Activated naive CD8-positive, alpha-beta T cell treated with anti-CD3 and anti-CD28 coated beads, Interleukin-2, amount 50 U/mL, for 24 hours (primary cell): Measurements from ENCODE around the gene EEF1A2.
"Not testable (repeated sequence)": the region's sequence is repeated elsewhere in the genome, so short reads cannot be mapped to it uniquely, and the experiment has no call there.

Experiments
- ATAC-seq: fragments of 150-1000 bp; cut with Tn5 transposase; one replicate; pipeline ENCODE4 v1.10.0; 2021
- DNase-seq: peaks from one replicate; pipeline ENCODE4 v3.0.0; 2021
- H3K27ac Mint-ChIP-seq: one replicate; pipeline ENCODE4 v1.8.0; 2021; ENCODE audit warnings: mild to moderate bottlenecking, mixed read lengths
- H3K27me3 Mint-ChIP-seq: one replicate; pipeline ENCODE4 v1.8.0; 2021; ENCODE audit warnings: mixed read lengths
- H3K36me3 Mint-ChIP-seq: one replicate; pipeline ENCODE4 v1.8.0; 2021; ENCODE audit warnings: low read depth, mixed read lengths
- H3K4me1 Mint-ChIP-seq: one replicate; pipeline ENCODE4 v1.8.0; 2021; ENCODE audit warnings: mixed read lengths
- H3K4me3 Mint-ChIP-seq: one replicate; pipeline ENCODE4 v1.8.0; 2021; ENCODE audit warnings: mild to moderate bottlenecking, moderate library complexity, mixed read lengths
- H3K9me3 Mint-ChIP-seq: one replicate; pipeline ENCODE4 v1.8.0; 2021; ENCODE audit warnings: mixed read lengths

EEF1A2 gene

DNA sequence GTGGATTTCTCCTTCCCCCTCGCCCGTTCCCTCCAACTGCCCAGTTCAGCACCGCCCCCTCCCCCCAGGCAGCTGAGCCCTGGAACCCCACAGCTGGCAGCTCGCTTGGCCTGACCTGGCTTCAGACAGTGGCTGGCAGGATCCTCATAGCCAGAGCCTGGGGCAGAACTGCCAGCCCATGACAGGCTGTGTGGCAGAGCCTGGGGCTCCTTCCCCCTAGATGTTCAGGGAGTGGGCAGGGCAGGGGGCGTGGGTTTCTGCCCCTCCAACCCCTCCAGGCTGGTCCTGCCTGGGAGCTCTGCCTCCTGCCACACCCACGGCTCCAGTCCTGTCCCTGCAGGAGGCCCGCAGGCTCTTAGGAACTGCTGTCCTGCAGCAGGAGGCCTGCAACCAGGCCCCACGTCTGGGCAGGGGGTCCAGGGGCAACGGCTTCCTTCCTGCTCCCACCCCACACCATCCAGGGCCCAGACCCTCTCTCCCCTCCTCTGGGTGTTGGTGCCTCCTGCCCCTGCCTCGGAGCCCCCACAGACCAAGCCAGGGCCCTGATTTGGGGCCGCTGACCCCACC is 16.8 kb downstream of the EEF1A2 start:
- no peak overlapping the region for H3K4me3 Mint-ChIP-seq
- peaks cover 34% of the 10 kb centered on the region for H3K27me3 Mint-ChIP-seq
- H3K9me3 Mint-ChIP-seq, result no peaks in the 10 kb centered on the region
- H3K4me1 Mint-ChIP-seq, result peaks cover 3% of the 10 kb centered on the region
- no peaks in the 10 kb centered on the region for H3K36me3 Mint-ChIP-seq
- no peak for ATAC-seq
- no peak for DNase-seq
- H3K27ac Mint-ChIP-seq, result no peak overlapping the region

DNA sequence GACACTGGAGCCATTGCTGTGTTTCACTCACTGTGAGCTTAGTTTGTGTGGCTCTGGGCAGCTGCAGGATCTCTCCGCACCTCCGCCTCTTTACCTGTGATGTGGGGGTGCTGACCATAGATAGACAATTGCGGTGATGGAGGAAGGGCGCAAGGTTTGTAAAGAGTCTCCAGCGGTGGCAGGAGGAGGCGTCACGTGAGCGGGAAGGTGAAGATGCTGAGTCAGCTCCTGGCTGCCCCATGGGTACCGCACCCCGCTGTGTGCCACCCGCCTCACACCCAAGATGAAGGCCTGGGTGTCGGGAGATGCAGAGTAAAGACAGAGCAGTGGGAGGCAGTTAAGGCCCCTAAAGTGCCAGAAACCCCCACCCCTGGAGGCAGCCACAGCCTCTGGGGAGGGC is 17.4 kb downstream of the EEF1A2 start:
- DNase-seq, result no peak
- H3K27ac Mint-ChIP-seq, result no peak overlapping the region
- peaks cover 37% of the 10 kb centered on the region for H3K27me3 Mint-ChIP-seq
- peaks cover 3% of the 10 kb centered on the region for H3K4me1 Mint-ChIP-seq
- no peaks in the 10 kb centered on the region for H3K36me3 Mint-ChIP-seq
- H3K9me3 Mint-ChIP-seq, result no peaks in the 10 kb centered on the region
- no peak for ATAC-seq
- H3K4me3 Mint-ChIP-seq, result no peak overlapping the region

DNA sequence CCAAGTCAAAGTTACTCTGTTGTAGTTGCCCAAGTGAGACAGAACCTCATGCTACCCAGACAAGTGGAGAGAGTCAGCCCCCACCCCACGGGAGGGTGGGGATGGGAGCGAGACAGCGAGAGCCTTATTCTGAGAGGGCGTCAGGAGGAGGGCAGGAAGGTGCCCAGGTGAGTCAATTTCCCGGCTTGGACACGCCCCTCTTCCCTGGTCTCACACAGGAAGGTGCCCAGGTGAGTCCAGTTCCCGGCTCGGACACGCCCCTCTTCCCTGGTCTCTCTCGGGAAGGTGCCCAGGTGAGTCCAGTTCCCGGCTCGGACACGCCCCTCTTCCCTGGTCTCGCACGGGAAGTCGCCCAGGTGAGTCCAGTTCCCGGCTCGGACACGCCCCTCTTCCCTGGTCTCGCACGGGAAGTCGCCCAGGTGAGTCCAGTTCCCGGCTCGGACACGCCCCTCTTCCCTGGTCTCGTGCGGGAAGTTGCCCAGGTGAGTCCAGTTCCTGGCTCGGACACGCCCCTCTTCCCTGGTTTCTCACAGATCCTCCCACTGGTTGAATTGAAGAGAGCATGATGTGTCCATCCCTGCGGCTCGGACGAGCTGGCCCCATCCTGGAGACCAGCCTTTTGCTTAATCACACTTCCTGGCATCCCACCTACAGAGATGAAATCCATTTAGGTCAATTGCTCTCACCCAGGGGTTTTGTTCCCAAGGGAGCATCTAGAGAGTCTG is 19.0 kb downstream of the EEF1A2 start:
- peaks cover 38% of the 10 kb centered on the region for H3K27me3 Mint-ChIP-seq
- not testable (repeated sequence) for H3K4me3 Mint-ChIP-seq, H3K9me3 Mint-ChIP-seq, H3K36me3 Mint-ChIP-seq, DNase-seq, H3K27ac Mint-ChIP-seq, H3K4me1 Mint-ChIP-seq, ATAC-seq

DNA sequence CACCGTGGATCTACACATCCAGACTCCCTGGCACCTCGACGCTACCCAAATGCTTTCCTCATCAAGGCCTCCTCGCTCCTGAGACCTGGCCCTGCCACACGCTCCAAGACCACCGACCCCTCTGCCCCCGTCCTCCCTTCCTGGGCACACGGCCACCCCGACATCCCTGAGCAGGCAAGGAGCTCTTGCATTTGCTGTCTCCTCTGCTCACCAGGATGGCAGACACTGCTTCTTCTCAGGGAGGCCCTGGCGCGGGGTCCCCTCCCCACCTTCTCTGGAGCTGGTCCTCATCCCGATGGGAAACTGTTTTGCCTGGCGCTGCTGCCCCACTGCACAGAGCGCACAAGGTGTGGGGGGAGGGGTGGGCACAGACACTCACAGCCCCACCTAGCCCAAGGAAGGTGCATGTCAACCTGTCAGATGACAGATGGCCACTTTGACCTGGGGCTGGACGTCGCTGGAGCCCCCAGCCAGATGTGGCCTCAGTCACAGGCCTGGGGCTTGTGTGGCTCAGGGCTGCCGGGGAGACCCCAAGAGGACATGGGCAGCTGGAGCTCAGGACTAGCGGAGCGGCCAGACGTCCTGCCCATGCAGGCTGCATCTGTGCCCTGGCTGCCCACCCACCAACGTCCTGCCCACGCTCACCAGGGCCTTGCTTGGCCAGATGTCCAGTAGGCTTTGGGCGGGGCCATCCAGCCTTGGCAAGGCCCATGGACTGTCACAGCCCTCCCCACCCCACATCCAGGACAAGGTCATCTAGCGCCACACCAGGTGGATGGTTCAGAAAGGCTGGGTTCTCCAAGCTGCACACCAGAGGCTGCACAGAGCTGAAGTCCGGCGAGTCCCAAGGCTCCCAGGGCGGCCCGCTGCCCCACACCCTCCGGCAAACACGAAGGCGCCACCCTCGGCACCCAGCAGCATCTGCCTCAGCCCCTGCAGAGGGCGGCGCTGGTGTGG is 20.3 kb downstream of the EEF1A2 start:
- H3K9me3 Mint-ChIP-seq, result no peaks in the 10 kb centered on the region
- no peak for DNase-seq
- no peak overlapping the region for H3K4me3 Mint-ChIP-seq
- H3K36me3 Mint-ChIP-seq, result no peaks in the 10 kb centered on the region
- H3K4me1 Mint-ChIP-seq, result peaks cover 6% of the 10 kb centered on the region
- no peak overlapping the region for H3K27ac Mint-ChIP-seq
- ATAC-seq, result no peak
- peaks cover 44% of the 10 kb centered on the region for H3K27me3 Mint-ChIP-seq

DNA sequence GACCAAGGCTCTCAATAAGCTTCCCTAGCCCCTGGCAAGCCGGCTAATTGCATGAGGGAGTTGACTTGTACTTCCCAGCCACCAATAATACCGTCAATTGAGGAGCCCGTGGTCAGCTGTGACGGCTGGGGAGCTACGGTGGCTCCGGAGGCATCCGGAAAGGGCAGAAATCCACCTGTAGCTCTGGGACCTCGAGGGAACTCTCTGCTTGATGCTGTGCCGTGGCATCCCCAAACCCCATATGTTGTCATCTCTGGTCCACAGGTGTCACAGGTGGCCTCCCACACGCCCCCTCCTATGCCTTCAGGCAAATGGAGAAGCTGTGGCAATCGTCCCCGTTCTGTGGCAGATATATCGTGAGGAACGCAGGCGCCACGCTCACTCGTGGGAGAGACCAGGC is 20.9 kb downstream of the EEF1A2 start:
- no peaks in the 10 kb centered on the region for H3K36me3 Mint-ChIP-seq
- H3K4me1 Mint-ChIP-seq, result peaks cover 6% of the 10 kb centered on the region
- ATAC-seq (no peak), DNase-seq (no peak)
- no peak overlapping the region for H3K27ac Mint-ChIP-seq
- H3K27me3 Mint-ChIP-seq, result peaks cover 46% of the 10 kb centered on the region
- no peak overlapping the region for H3K4me3 Mint-ChIP-seq
- no peaks in the 10 kb centered on the region for H3K9me3 Mint-ChIP-seq

DNA sequence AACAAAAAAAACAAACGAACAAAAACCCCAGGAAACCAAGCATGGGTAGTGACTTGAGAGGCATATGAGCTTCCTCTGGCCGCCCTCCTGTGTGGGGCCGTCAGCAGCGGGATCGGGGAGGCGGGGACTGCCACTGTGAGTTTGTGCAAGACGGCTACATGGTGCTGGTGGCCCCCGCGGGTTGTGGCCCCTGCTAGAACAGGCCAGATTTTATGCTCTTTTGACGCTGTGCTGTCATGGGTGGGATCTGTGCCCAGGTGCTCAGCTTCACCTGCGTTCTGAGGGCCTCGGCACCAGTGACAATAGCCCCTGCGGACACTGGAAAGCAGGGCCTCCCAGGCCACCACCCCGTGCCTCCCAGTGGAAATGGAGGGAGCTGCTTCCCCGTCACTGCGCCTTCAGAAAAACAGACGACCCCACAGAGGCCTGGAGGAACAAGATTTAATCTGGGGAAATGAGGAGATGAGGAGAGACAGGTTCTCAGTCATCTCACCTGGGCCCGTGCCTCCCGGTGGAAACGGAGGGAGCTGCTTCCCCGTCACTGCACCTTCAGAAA is 21.7 kb downstream of the EEF1A2 start:
- Mint-ChIP-seq H3K4me3 (no peak overlapping the region), H3K9me3 (no peaks in the 10 kb centered on the region), H3K27ac (no peak overlapping the region)

DNA sequence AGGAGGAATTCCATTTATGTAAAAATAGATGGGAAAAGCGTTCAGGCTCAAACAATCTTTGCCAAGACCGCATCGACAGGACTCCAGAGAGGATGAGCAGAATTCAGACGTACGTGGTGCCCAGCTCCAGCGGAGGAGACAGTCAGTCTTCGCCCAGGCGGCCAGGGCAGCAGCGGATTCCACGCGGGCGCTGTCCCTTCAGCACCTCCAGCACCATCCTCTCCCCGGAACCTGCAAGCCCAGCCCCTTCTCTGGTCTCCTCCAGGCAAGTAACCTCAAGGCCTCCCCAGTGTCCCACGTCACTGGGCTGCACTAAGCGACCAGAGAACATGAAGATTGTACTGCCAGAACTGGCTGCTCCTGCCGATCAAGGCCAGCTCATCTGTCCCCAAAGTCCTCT is 23.7 kb downstream of the EEF1A2 start:
- H3K27me3 Mint-ChIP-seq, result peaks cover 48% of the 10 kb centered on the region
- peaks cover 3% of the 10 kb centered on the region for H3K4me1 Mint-ChIP-seq
- no peaks in the 10 kb centered on the region for H3K36me3 Mint-ChIP-seq
- no peaks in the 10 kb centered on the region for H3K9me3 Mint-ChIP-seq
- peak; percentile 14 for DNase-seq
- H3K27ac Mint-ChIP-seq, result no peak overlapping the region
- no peak overlapping the region for H3K4me3 Mint-ChIP-seq
- no peak for ATAC-seq

More for the DNA sequence above, 21.7 kb downstream of the EEF1A2 start:
- H3K36me3 Mint-ChIP-seq, result no peaks in the 10 kb centered on the region
- peaks cover 40% of the 10 kb centered on the region for H3K27me3 Mint-ChIP-seq
- no peak for DNase-seq
- ATAC-seq, result no peak
- peaks cover 3% of the 10 kb centered on the region for H3K4me1 Mint-ChIP-seq

DNA sequence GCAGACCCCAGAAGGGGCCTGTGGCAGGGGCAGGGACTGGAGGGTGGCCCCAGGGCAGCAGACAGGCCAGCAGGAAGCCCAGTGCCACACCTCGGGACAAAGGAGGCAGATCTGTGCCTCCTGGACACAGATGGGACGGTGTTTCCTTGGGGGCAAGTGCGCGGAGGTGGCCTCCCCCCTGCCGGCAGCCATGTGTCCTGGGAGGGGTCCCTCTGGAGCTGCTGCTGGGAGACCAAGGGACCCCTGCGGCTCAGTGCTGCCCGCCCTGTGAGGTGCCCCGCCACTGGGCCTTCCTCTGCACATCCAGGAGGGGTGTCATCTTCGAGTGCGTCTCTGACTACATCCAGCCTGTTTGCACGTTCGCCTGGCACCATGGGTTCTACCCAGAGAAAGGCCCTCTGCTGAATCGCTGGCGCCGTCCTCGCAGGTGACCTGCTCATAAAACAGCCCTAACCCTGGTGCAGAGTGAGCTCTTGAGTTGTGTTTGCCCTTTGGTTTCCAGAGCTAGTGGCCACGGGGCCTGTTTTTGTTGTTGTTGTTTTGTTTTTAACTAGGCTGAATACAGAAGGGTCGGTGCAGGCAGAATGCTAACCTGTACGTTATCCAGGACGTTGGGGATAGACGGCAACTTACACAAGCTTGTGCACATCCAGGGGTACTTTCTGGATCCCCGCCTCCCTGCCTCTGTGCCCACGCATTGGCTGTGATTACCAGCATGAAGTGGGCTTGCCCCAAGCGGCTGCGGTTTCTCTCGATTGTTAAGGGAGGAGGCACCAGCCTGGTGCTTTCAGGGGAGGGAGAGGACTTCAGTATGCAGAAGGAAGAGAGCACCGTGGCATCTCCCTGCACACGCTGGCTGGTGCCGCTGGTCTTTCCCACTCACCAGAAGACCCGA is 25.1 kb downstream of the EEF1A2 start:
- Mint-ChIP-seq H3K4me1 (peaks cover 3% of the 10 kb centered on the region), H3K4me3 (no peak overlapping the region), H3K27ac (no peak overlapping the region), H3K9me3 (no peaks in the 10 kb centered on the region), H3K36me3 (no peaks in the 10 kb centered on the region), H3K27me3 (peaks cover 45% of the 10 kb centered on the region)
- no peak for DNase-seq
- peak; percentile 45 for ATAC-seq

DNA sequence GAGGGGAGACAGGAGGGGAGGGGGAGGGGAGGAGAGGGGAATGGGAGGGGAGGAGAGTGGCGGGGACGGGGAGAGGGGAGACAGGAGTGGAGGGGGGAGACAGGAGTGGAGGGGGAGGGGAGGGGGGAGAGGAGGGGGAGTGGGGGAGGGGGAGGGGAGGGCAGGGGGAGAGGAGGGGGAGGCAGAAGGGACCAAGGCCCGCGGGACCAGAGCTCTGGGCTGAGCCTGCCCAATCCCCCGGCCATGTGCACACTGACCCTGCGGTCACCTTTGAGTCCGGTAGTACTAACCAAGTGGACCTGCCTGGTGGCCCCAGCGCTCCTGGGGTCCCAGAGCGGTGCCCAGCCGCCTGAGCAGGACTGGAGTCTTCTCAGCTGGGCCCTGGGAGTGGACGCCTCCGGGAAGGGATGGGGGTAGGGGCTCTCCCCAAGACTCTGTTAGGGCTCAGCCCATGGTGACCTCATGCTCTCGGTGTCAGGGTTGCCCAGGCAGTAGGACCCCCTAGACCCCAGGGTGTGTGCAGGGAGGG is 26.0 kb downstream of the EEF1A2 start:
- Mint-ChIP-seq H3K27ac (no peak overlapping the region), H3K9me3 (no peaks in the 10 kb centered on the region), H3K4me1 (peaks cover 3% of the 10 kb centered on the region), H3K4me3 (no peak overlapping the region), H3K36me3 (no peaks in the 10 kb centered on the region), H3K27me3 (peaks cover 43% of the 10 kb centered on the region)
- no peak for ATAC-seq
- no peak for DNase-seq

DNA sequence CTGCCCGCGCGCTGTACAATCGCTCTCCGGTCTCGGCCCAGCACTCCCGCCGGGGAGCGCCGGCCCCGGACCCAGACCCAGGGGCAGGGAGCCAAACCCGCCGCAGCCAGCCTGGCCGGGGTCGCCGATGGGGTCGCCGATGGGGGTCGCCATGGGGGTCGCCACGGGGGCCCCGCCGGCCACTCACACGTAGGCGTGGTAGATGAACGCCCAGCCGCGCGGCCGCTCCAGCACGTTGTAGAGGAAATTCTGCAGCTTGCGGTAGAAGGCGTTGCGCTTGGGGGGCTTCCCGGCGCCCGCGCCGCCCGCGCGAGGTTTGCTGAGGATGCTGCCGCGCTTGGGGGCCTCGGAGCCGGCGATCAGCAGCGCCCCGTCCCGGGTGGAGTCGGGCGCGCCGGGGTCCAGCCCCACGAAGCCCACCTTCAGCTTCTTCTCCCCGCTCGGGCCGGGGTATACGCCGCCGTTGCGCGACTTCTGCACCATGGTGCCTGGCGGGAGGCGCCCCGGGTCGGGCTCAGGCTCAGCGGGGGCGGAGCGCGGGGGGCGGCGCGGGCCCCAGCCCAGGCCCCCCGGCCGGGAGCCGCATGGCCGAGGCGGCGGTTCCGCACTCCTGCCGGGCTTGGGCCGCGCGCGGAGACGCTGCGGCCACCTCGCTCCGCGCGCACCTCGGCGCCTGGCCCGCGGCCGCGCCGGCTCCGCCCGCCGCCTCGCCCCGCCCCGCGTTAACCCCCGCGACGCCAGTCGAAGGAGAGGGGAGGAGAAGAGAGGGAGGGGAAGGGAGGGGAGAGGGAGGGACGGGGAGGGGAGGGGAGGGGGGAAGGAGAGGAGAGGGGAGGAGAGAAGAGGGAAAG is 26.7 kb downstream of the EEF1A2 start, which contains the start of gene KCNQ2:
KCNQ2 (minus strand) TSS at position 675 of the 851 bp plus-strand sequence; CDS start at position 483, 192 bp downstream.
- Mint-ChIP-seq H3K4me1 (peaks cover 3% of the 10 kb centered on the region), H3K27me3 (peaks cover 38% of the 10 kb centered on the region), H3K36me3 (no peaks in the 10 kb centered on the region), H3K27ac (no peak within 1 kb of the TSS), H3K9me3 (no peaks in the 10 kb centered on the region), H3K4me3 (no peak within 1 kb of the TSS)
- DNase-seq, result no peak
- ATAC-seq, result no peak

DNA sequence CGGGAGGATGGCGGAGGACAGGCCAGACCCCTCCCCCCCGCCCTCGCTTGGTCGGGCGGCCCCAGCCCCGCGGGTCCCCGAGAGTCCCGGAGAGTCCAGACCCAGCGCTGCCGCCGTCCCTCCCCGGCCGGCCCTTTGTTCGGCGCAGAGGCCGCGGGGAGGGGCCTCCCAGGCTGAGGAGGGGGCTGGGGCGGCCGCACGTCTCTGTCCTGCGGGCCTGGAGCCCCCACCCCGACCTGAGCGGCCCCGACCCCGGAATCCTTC is 27.2 kb downstream of the EEF1A2 start:
- no peaks in the 10 kb centered on the region for H3K9me3 Mint-ChIP-seq
- no peak for ATAC-seq

DNA sequence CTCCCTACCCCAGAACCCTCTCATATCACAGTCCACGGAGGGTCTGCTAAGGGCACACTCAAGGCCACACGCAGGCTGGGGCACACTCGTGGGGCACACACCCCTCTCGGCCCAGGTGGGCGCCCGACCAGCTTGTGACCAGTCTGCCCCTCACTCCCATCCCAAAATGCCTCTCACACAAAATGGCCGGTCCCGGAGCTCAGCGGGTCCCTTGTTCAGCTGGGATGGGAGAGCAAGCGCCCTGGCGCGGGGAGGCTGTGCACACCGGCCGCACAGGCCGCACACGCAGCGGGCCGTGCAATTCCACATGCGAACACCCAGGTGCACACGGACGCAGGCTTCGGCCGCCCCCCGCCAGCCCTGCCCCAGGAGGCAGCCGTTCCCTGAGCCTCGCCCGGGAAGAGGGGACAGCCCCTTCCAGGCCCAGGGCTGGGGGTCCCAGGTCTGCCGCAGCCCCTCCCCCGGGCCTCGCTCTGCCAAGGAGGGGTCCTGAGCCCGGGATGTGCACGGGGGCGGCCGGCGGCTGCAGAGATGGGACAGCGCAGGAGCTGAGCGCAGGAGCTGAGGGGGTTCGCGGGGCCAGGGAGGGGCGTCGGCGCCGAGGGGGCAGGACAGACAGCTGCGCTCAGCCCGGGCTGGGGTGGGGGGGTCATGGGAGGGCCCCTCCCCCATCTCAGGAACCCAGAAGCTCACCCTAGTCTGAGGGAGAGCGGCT is 27.7 kb downstream of the EEF1A2 start:
- H3K27ac Mint-ChIP-seq, result no peak overlapping the region
- no peaks in the 10 kb centered on the region for H3K36me3 Mint-ChIP-seq
- DNase-seq (no peak), ATAC-seq (no peak)
- no peaks in the 10 kb centered on the region for H3K9me3 Mint-ChIP-seq
- H3K4me1 Mint-ChIP-seq, result peaks cover 3% of the 10 kb centered on the region
- H3K27me3 Mint-ChIP-seq, result peaks cover 37% of the 10 kb centered on the region
- no peak overlapping the region for H3K4me3 Mint-ChIP-seq

More for the DNA sequence above, 27.2 kb downstream of the EEF1A2 start:
- H3K36me3 Mint-ChIP-seq, result no peaks in the 10 kb centered on the region
- no peak for DNase-seq
- H3K27me3 Mint-ChIP-seq, result peaks cover 37% of the 10 kb centered on the region
- no peak overlapping the region for H3K27ac Mint-ChIP-seq
- peaks cover 3% of the 10 kb centered on the region for H3K4me1 Mint-ChIP-seq
- no peak overlapping the region for H3K4me3 Mint-ChIP-seq
